Muscle of leg (tissue), 11 donors: ENCODE measurements around the gene CUX1. TPM values are rescaled to one million over a fixed set of nuclear protein-coding genes. Genes with fewer than 3 reads are reported as not detected.

ENCODE experiments used
- DNase-seq: peaks from one replicate; pipeline ENCODE4 v3.0.0; 2013
- H3K27ac ChIP-seq: one replicate; pipeline ENCODE4 v1.5.1; 2013; ENCODE audit warnings: mild to moderate bottlenecking, low read length, control low read depth
- H3K27me3 ChIP-seq: one replicate; pipeline ENCODE4 v1.6.1; 2013; ENCODE audit warnings: low read length; ENCODE audit not compliant: control insufficient read depth, insufficient read depth
- H3K36me3 ChIP-seq: one replicate; pipeline ENCODE4 v1.6.1; 2013; ENCODE audit warnings: low read length; ENCODE audit not compliant: control insufficient read depth, insufficient read depth
- H3K4me1 ChIP-seq: one replicate; pipeline ENCODE4 v1.6.1; 2013; ENCODE audit warnings: low read length; ENCODE audit not compliant: control insufficient read depth, insufficient read depth
- H3K4me3 ChIP-seq: one replicate; pipeline ENCODE4 v1.5.1; 2013; ENCODE audit warnings: low read length, control low read depth
- H3K9me3 ChIP-seq: replicated peaks from 2 replicates; pipeline ENCODE4 v1.6.1; 2013; ENCODE audit warnings: low read depth, low read length; ENCODE audit not compliant: control insufficient read depth
- WGBS: methylation state at CpG from one replicate; pipeline ENCODE4 v1.1.5; 2013; ENCODE audit warnings: missing lambda C conversion rate; ENCODE audit not compliant: insufficient coverage; 5-methylcytosine and 5-hydroxymethylcytosine counted together
- polyA plus RNA-seq, 8 donors: library from polyadenylated mRNA; unstranded; fragments of 120-200 nt; gene quantifications; one replicate each; pipeline versions ENCODE4 v1.2.1 to v1.2.3, GENCODE V29; 2013; ENCODE audit warnings: inconsistent platforms in 1 of 8, low replicate concordance in 1 of 8; ENCODE audit not compliant: insufficient read length in 8 of 8, insufficient read depth in 1 of 8
- total RNA-seq: library from RNA; stranded (reverse); fragments of 120-200 nt; gene quantifications from one replicate; pipeline ENCODE4 v1.2.4, GENCODE V29; 2013

CUX1 gene
- total and polyA plus RNA-seq, 9 donors: 29.4 to 46.9 (median 40.8) TPM

GRCh38 chr7:102287111-102287980, 469.9 kb downstream of the CUX1 start:
- Histone ChIP-seq H3K27ac (peak overlapping the region; percentile 10), H3K36me3 (no peaks in the 10 kb centered on the region), H3K9me3 (no peaks in the 10 kb centered on the region), H3K4me3 (peak overlapping the region; percentile 79), H3K27me3 (no peaks in the 10 kb centered on the region), H3K4me1 (peaks cover 52% of the 10 kb centered on the region)
- under 1% methylated on average over 59 of the region's 69 CpGs for WGBS
- DNase-seq: peak; percentile 42

DNA sequence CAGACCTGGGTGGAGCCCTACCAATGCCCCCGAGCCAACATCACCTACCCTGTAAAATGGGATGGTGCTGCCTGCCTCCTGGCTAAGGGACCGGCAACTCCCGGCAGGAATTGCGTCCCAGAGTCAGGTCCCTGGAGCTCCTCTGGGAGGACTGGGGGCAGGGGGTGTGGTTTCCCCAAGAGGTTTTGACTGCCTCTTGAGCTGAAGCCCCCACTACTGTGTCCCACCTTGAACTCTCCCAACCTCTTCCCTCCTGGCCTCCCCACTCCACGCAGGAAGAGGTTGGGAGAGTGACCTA, 470.5 kb downstream of the CUX1 start:
- no peaks in the 10 kb centered on the region for H3K9me3 ChIP-seq
- H3K36me3 ChIP-seq: no peaks in the 10 kb centered on the region
- H3K27ac ChIP-seq: peak overlapping the region; percentile 10
- peak overlapping the region; percentile 79 for H3K4me3 ChIP-seq
- H3K4me1 ChIP-seq: peaks cover 57% of the 10 kb centered on the region
- no peak for DNase-seq
- no peaks in the 10 kb centered on the region for H3K27me3 ChIP-seq
- WGBS: no CpG with 5 or more reads among the region's 5 CpGs

- no peak overlapping the region for H3K27ac ChIP-seq
- DNase-seq: no peak
- H3K27me3 ChIP-seq: no peaks in the 10 kb centered on the region
- no CpG with 5 or more reads among the region's 10 CpGs for WGBS
- H3K9me3 ChIP-seq: no peaks in the 10 kb centered on the region
- H3K4me1 ChIP-seq: peaks cover 59% of the 10 kb centered on the region
- H3K4me3 ChIP-seq: peak overlapping the region; percentile 79
- no peaks in the 10 kb centered on the region for H3K36me3 ChIP-seq
Measured at GRCh38 chr7:102288285-102288930, 471.0 kb downstream of the CUX1 start.

GRCh38 chr7:102289057-102289456, 471.6 kb downstream of the CUX1 start:
- Histone ChIP-seq H3K4me3 (no peak overlapping the region), H3K4me1 (peaks cover 53% of the 10 kb centered on the region), H3K36me3 (no peaks in the 10 kb centered on the region), H3K9me3 (no peaks in the 10 kb centered on the region), H3K27ac (no peak overlapping the region), H3K27me3 (no peaks in the 10 kb centered on the region)
- no peak for DNase-seq
- WGBS: 87% methylated on average over 7 of the region's 9 CpGs

DNA sequence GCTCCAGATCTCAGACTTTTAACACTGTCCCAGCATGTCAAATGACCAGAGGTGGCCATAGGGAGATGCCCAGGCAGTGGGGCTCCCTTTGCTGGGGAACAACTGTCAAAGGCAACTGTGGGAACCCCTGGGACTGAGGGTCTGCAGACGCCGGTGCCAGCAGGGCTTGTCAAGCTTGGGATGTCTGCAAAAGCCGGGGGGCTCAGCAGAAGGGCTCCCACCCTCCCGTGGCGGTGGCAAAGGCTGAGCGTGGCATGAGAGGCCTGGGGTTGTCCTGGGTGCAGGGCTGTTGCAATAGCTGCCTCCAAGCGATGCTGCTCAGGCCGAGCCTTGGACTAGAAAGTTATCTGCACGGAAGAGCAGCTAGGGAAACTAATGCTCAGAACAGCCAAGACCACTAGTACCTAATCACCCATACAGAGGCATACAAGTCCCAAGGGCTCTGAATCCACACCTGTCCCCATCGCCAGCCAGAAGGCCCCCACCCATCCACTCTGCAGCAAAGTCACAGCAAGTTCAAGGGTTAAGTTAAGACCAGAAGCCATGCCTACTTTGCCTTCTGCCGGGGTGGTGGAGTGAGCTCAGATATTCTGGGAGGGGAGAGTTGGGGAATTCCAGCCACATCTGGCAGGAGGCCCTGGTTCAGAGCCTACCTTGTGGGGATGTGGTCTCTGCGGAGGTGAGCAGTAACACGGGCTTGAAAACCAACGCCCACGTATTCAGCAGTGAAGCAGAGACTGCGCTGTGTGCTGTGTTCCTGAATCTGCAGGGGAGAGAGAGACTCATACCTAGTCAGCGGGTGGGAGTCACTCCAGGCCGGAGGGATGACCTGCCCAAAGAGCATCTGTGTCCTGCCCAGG, 473.9 kb downstream of the CUX1 start:
- DNase-seq: no peak
- H3K9me3 ChIP-seq: no peaks in the 10 kb centered on the region
- H3K27ac ChIP-seq: no peak overlapping the region
- no peak overlapping the region for H3K4me3 ChIP-seq
- 51% methylated on average over 17 of the region's 18 CpGs for WGBS
- H3K36me3 ChIP-seq: no peaks in the 10 kb centered on the region
- no peaks in the 10 kb centered on the region for H3K27me3 ChIP-seq
- H3K4me1 ChIP-seq: peaks cover 46% of the 10 kb centered on the region

DNA sequence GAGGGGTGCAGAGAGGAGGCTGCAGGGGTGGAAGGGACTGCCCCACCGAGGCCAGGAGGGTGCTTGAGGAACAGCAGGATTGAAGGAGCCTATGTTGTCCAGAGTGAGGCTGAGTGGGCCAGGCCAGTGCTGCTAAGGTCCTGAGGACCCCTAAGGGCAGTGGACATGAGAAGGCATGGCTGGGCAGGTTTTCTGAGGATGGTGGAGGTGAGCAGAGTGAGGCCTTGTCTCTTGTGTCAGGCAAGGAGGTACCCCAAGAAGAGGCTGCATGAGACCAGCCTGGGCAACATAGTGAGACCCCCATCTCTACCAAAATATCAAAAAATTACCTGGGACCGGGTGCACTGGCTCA, 474.5 kb downstream of the CUX1 start:
- no peak overlapping the region for H3K27ac ChIP-seq
- 70% methylated on average over 2 of the region's 2 CpGs for WGBS
- DNase-seq: no peak
- no peak overlapping the region for H3K4me3 ChIP-seq
- no peaks in the 10 kb centered on the region for H3K36me3 ChIP-seq
- H3K27me3 ChIP-seq: no peaks in the 10 kb centered on the region
- H3K9me3 ChIP-seq: no peaks in the 10 kb centered on the region
- peaks cover 49% of the 10 kb centered on the region for H3K4me1 ChIP-seq

GRCh38 chr7:102292813-102293798, 475.7 kb downstream of the CUX1 start:
- Histone ChIP-seq H3K27me3 (no peaks in the 10 kb centered on the region), H3K9me3 (no peaks in the 10 kb centered on the region), H3K27ac (no peak overlapping the region), H3K36me3 (no peaks in the 10 kb centered on the region), H3K4me3 (no peak overlapping the region), H3K4me1 (peaks cover 41% of the 10 kb centered on the region)
- DNase-seq: no peak
- 11% methylated on average over 23 of the region's 36 CpGs for WGBS

GRCh38 chr7:102294589-102294988, 477.2 kb downstream of the CUX1 start:
- Histone ChIP-seq H3K27ac (no peak overlapping the region), H3K4me3 (no peak overlapping the region), H3K27me3 (peaks cover under 1% of the 10 kb centered on the region), H3K9me3 (no peaks in the 10 kb centered on the region), H3K4me1 (peaks cover 35% of the 10 kb centered on the region), H3K36me3 (no peaks in the 10 kb centered on the region)
- 93% methylated on average over 2 of the region's 3 CpGs for WGBS
- DNase-seq: no peak

- no peaks in the 10 kb centered on the region for H3K9me3 ChIP-seq
- WGBS: 58% methylated on average over 5 of the region's 12 CpGs
- peaks cover 7% of the 10 kb centered on the region for H3K27me3 ChIP-seq
- H3K36me3 ChIP-seq: no peaks in the 10 kb centered on the region
- no peak for DNase-seq
- H3K4me3 ChIP-seq: no peak overlapping the region
- peaks cover 44% of the 10 kb centered on the region for H3K4me1 ChIP-seq
- H3K27ac ChIP-seq: peak overlapping the region; percentile 44
Measured at GRCh38 chr7:102295346-102296178, 478.1 kb downstream of the CUX1 start.
